Suprapubic skin (tissue), 4 donors: ENCODE data around the gene MSRB3.

ENCODE experiments used
- EP300 ChIP-seq: sonication (generic); formaldehyde crosslinking; IDR thresholded peaks from one replicate; pipeline ENCODE4 v1.6.1; 2017; ENCODE audit warnings: antibody characterized with exemption
- POLR2A ChIP-seq, 2 donors: fragments of 450-650 bp; IDR thresholded peaks; one replicate each; pipeline ENCODE4 v1.6.1; 2017; ENCODE audit warnings: antibody characterized with exemption in 2 of 2, mild to moderate bottlenecking in 2 of 2, moderate library complexity in 2 of 2
- POLR2AphosphoS5 ChIP-seq, 3 donors: sonication (generic); formaldehyde crosslinking; IDR thresholded peaks; one replicate each; pipeline ENCODE4 v1.6.1; 2017; ENCODE audit warnings: antibody characterized with exemption in 3 of 3
- TF ChIP-seq, protein P1 (sequence below), 2 donors: fragments of 200-600 bp in 1 of 2; fragments of 450-650 bp in 1 of 2; sonication (generic) in 1 of 2; IDR thresholded peaks; one replicate each; pipeline ENCODE4 v1.5.1; 2016 to 2019; ENCODE audit warnings: antibody characterized with exemption in 2 of 2, mild to moderate bottlenecking in 1 of 2, moderate library complexity in 1 of 2

DNA sequence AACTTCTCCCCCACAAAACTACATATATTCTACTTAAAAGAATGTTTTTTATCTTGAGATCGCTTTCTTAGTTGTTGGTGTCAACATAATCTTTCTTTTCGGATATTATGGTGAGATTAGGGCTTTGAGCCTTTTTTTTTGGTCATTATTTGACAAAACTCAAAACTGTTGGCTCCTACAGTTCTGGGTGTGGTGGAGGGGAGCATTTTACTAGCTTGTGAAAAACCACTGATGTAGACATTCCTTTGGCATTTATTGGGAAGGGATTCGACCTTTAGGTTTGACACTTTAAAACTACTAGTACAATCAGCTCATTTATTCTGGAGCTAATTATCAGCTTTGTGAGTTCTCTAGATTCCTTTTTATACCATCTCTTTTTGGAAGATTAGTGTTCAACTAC, 24.4 kb downstream of the MSRB3 start:
- TF ChIP-seq, protein P1, sequence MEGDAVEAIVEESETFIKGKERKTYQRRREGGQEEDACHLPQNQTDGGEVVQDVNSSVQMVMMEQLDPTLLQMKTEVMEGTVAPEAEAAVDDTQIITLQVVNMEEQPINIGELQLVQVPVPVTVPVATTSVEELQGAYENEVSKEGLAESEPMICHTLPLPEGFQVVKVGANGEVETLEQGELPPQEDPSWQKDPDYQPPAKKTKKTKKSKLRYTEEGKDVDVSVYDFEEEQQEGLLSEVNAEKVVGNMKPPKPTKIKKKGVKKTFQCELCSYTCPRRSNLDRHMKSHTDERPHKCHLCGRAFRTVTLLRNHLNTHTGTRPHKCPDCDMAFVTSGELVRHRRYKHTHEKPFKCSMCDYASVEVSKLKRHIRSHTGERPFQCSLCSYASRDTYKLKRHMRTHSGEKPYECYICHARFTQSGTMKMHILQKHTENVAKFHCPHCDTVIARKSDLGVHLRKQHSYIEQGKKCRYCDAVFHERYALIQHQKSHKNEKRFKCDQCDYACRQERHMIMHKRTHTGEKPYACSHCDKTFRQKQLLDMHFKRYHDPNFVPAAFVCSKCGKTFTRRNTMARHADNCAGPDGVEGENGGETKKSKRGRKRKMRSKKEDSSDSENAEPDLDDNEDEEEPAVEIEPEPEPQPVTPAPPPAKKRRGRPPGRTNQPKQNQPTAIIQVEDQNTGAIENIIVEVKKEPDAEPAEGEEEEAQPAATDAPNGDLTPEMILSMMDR (IDR thresholded peaks at IDR 0.05): no peak
- TF ChIP-seq POLR2A (IDR thresholded peaks at IDR 0.05) (no peak), POLR2AphosphoS5 (IDR thresholded peaks at IDR 0.05) (no peak), EP300 (no peak)
